BLaER1 treated with 17β-estradiol and CSF1 and Interleukin-3, amounts not matched to agents 10 nM and 100 nM (cell line): ENCODE data around the gene UQCRH.
A peak's percentile ranks its signal among the peaks of the same experiment; 100 is the strongest.

Experiments
- H3K27ac ChIP-seq, 11 experiments: shearing (Covaris generic); formaldehyde crosslinking; 2 replicates each; pipeline ENCODE4 v1.8.1; 2022
- H3K27me3 ChIP-seq, 11 experiments: shearing (Covaris generic); formaldehyde crosslinking; 2 replicates each; pipeline ENCODE4 v1.8.1; 2022
- H3K36me3 ChIP-seq, 11 experiments: shearing (Covaris generic); formaldehyde crosslinking; 2 replicates each; pipeline ENCODE4 v1.8.1; 2022
- H3K4me1 ChIP-seq, 10 experiments: shearing (Covaris generic); formaldehyde crosslinking; 2 replicates each; pipeline ENCODE4 v1.8.1; 2022
- H3K4me2 ChIP-seq, 11 experiments: shearing (Covaris generic); formaldehyde crosslinking; 2 replicates each; pipeline ENCODE4 v1.8.1; 2022
- H3K4me3 ChIP-seq, 10 experiments: shearing (Covaris generic); formaldehyde crosslinking; 2 replicates each; pipeline ENCODE4 v1.8.1; 2022
- H3K9ac ChIP-seq, 11 experiments: shearing (Covaris generic); formaldehyde crosslinking; 2 replicates each; pipeline ENCODE4 v1.8.1; 2022
- H3K9me3 ChIP-seq, 11 experiments: shearing (Covaris generic); formaldehyde crosslinking; replicated peaks in 1 of 11; 2 replicates each; pipeline ENCODE4 v1.8.1; 2022
- H4K20me1 ChIP-seq, 11 experiments: shearing (Covaris generic); formaldehyde crosslinking; 2 replicates each; pipeline ENCODE4 v1.8.1; 2022
- Cebpa-rat ChIP-seq, 11 experiments: shearing (Covaris generic); IDR thresholded peaks; 2 replicates each; pipeline ENCODE4 v1.8.1; 2022

The UQCRH gene

DNA sequence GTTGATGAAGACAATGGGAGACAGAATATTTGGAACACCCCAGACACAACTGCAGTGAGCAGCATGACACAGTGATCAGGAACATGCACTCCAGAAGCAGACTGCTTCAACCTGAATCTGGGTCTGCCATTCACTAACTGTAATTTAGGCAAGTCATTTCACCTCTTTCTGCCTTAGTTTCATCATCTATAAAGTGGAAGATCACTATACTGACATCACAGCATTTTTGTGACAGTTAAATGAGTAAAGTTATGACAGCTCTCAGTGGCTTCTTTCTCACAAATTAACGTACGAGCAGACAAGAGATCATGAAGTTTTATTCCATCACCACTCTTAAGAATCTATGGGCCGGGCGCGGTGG, 14.4 kb upstream of the UQCRH start:
- no peaks in the 10 kb centered on the region for H3K9me3 ChIP-seq
- no peak for TF ChIP-seq Cebpa-rat (IDR thresholded peaks at IDR 0.05)
- peaks cover 0 to 79% (median 36%) of the 10 kb centered on the region in 11 experiments; a peak in 20 of 22 replicates for H4K20me1 ChIP-seq
- peaks cover 56 to 100% (median 90%) of the 10 kb centered on the region in 11 experiments for H3K36me3 ChIP-seq
- peak overlapping the region in 2 of 11 experiments; percentile 22 to 36; a peak in 5 of 22 replicates for H3K27ac ChIP-seq
- peak overlapping the region in 1 of 11 experiments; percentile 43; a peak in 1 of 22 replicates for H3K9ac ChIP-seq
- no peaks in the 10 kb centered on the region for H3K27me3 ChIP-seq
- H3K4me3 ChIP-seq: no peak overlapping the region
- peaks cover 0 to 30% (median 4%) of the 10 kb centered on the region in 10 experiments; a peak in 9 of 20 replicates for H3K4me1 ChIP-seq
- H3K4me2 ChIP-seq: peak overlapping the region in 3 of 11 experiments; percentile 24 to 67 (median 64); a peak in 7 of 22 replicates

DNA sequence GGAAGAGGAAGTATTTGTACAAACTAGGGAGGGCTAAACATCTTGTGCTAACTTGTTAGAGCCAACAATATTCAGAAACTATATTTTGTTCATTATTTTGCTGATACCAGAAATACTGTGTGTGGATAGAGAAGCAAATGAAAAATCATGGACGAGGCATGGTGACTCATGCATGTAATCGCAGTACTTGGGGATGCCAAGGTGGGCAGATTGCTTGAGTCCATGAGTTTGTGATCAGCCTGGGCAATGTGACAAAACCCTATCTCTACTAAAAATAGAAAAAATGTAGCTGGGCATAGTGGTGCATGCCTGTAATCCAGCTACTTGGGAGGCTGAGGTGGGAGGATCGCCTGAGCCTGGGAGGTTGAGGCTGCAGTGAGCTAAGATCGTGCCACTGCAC, 13.5 kb upstream of the UQCRH start:
- Histone ChIP-seq H3K27ac (no peak overlapping the region), H3K27me3 (no peaks in the 10 kb centered on the region), H3K9me3 (no peaks in the 10 kb centered on the region), H3K4me3 (no peak overlapping the region), H3K4me2 (peak overlapping the region in 1 of 11 experiments; percentile 64; a peak in 1 of 22 replicates), H3K9ac (no peak overlapping the region), H3K4me1 (peaks cover 0 to 30% (median 4%) of the 10 kb centered on the region in 10 experiments; a peak in 9 of 20 replicates), H4K20me1 (peaks cover 0 to 79% (median 28%) of the 10 kb centered on the region in 11 experiments; a peak in 20 of 22 replicates), H3K36me3 (peaks cover 55 to 100% (median 90%) of the 10 kb centered on the region in 11 experiments)
- no peak for TF ChIP-seq Cebpa-rat (IDR thresholded peaks at IDR 0.05)

DNA sequence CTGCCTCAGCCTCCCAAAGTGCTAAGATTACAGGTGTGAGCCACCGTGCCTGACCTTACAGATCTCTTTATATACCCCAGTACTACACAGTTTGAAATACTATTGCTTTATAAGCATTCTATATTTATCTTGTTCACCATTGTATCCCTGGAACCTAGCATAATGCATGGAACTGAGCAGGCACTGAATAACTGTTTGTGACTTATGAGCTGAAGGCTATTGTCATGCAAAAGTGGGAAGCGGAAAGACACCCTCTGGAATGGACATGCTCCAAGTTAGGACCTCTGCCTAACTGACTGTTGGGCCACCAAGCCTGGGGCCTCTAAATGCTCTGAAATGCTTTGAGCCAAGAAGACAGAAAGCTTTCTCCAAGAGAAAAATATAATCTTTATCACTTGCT, 8.2 kb upstream of the UQCRH start:
- no peak for TF ChIP-seq Cebpa-rat (IDR thresholded peaks at IDR 0.05)
- no peak overlapping the region for H3K27ac ChIP-seq
- H3K4me1 ChIP-seq: peaks cover 5 to 14% (median 7%) of the 10 kb centered on the region in 10 experiments
- H4K20me1 ChIP-seq: peaks cover 6 to 76% (median 37%) of the 10 kb centered on the region in 11 experiments; a peak in 19 of 22 replicates
- peaks cover 72 to 100% (median 78%) of the 10 kb centered on the region in 11 experiments for H3K36me3 ChIP-seq
- no peak overlapping the region for H3K4me2 ChIP-seq
- no peaks in the 10 kb centered on the region for H3K27me3 ChIP-seq
- H3K9me3 ChIP-seq: no peaks in the 10 kb centered on the region
- no peak overlapping the region for H3K4me3 ChIP-seq
- no peak overlapping the region for H3K9ac ChIP-seq

DNA sequence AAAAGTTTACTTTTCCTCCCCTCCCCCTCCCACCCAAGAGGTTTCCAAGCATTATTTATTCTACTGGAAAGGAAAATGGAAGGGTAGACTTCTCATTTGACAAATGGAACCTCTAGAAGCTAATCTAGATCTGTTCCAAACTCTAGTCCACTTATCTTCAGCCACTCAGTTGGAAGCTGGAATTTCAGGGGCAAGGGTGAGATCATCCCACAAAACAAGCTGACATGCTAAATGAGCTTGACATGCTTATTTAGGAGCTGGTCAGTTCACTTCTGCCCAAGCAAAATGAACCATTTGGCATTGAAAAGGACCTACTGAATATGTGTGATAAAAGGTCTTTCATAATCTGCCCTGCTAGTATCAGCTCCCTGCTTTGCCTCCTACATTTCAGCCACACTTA, 5.1 kb upstream of the UQCRH start:
- TF ChIP-seq Cebpa-rat (IDR thresholded peaks at IDR 0.05): no peak
- peaks cover 48 to 69% (median 55%) of the 10 kb centered on the region in 11 experiments for H3K36me3 ChIP-seq
- H3K9ac ChIP-seq: no peak overlapping the region
- H3K4me1 ChIP-seq: peaks cover 16 to 25% (median 18%) of the 10 kb centered on the region in 10 experiments
- no peak overlapping the region for H3K4me3 ChIP-seq
- no peak overlapping the region for H3K4me2 ChIP-seq
- peaks cover 11 to 81% (median 52%) of the 10 kb centered on the region in 11 experiments; a peak in 19 of 22 replicates for H4K20me1 ChIP-seq
- no peak overlapping the region for H3K27ac ChIP-seq
- no peaks in the 10 kb centered on the region for H3K9me3 ChIP-seq
- H3K27me3 ChIP-seq: no peaks in the 10 kb centered on the region

DNA sequence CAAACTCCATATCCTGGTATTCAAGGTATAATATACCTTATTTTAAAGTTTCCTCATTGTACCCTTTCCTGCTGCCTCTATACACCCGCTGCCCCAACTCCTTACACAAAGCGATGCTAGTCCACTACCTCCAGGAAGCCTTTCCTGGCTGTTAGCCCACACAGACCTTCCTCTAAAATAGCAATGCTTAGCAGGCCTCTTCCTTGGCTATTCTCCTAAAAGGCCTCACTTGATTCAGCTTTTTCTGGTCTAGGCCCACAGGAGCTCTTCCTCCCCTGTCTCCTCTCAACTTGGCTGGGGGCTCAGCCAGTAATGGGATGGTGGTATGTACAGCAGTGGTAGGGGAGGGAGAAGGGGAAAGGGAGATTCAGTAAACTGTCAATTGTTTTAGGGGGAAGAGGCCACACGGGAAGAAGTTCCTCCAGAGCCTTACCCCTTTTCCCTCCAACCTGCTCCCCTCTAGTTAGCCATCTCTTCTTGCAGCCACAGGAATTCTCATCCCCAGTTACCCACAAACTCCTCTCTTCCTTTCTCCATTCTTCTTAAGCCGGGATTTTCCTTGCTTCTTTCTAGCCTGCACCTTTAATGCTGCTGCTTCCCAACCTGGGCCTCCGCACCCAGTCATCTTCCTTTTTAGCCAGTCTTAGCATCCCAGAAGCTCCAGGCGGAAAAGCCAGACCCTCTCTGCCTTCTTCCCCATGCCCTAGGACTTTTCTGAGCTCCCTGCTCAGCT, 2.7 kb upstream of the UQCRH start:
- Histone ChIP-seq H3K4me2 (peak overlapping the region; percentile 90 to 100 (median 97)), H3K27me3 (no peaks in the 10 kb centered on the region), H3K9ac (peak overlapping the region; percentile 97 to 100 (median 99)), H3K9me3 (no peaks in the 10 kb centered on the region), H4K20me1 (peaks cover 27 to 88% (median 63%) of the 10 kb centered on the region in 11 experiments; a peak in 21 of 22 replicates), H3K36me3 (peaks cover 23 to 57% (median 36%) of the 10 kb centered on the region in 11 experiments), H3K27ac (peak overlapping the region; percentile 93 to 100 (median 98)), H3K4me1 (peaks cover 30 to 41% (median 32%) of the 10 kb centered on the region in 10 experiments), H3K4me3 (peak overlapping the region; percentile 78 to 99 (median 92))
- no peak for TF ChIP-seq Cebpa-rat (IDR thresholded peaks at IDR 0.05)

DNA sequence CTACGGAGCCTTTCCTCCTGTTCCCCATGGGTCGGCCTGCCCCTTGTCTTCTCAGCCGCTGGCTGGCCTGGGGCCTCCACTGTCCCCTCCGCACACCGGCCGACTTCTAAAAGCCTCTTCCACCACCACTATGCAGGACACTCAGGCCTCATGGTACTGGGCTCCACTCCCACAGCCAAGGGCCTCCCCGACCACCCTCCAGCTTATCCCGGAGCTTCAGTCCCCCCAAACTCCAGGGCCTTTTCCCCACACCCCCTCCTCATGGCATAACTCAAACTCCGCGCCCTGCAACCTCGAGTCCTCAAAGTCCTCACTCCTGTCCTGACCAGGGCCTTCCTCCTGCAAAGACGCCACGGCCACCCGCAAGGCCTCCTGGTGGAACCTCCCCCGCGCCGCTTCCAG, 2.1 kb upstream of the UQCRH start:
- Histone ChIP-seq H3K4me2 (peak overlapping the region; percentile 90 to 100 (median 97)), H3K36me3 (peaks cover 18 to 57% (median 33%) of the 10 kb centered on the region in 11 experiments), H3K4me1 (peaks cover 35 to 46% (median 38%) of the 10 kb centered on the region in 10 experiments), H3K4me3 (peak overlapping the region; percentile 78 to 99 (median 92)), H3K9ac (peak overlapping the region; percentile 97 to 100 (median 99)), H3K27ac (peak overlapping the region; percentile 93 to 100 (median 98)), H3K27me3 (no peaks in the 10 kb centered on the region), H3K9me3 (no peaks in the 10 kb centered on the region), H4K20me1 (peaks cover 33 to 90% (median 69%) of the 10 kb centered on the region in 11 experiments; a peak in 21 of 22 replicates)
- TF ChIP-seq Cebpa-rat (IDR thresholded peaks at IDR 0.05): no peak

DNA sequence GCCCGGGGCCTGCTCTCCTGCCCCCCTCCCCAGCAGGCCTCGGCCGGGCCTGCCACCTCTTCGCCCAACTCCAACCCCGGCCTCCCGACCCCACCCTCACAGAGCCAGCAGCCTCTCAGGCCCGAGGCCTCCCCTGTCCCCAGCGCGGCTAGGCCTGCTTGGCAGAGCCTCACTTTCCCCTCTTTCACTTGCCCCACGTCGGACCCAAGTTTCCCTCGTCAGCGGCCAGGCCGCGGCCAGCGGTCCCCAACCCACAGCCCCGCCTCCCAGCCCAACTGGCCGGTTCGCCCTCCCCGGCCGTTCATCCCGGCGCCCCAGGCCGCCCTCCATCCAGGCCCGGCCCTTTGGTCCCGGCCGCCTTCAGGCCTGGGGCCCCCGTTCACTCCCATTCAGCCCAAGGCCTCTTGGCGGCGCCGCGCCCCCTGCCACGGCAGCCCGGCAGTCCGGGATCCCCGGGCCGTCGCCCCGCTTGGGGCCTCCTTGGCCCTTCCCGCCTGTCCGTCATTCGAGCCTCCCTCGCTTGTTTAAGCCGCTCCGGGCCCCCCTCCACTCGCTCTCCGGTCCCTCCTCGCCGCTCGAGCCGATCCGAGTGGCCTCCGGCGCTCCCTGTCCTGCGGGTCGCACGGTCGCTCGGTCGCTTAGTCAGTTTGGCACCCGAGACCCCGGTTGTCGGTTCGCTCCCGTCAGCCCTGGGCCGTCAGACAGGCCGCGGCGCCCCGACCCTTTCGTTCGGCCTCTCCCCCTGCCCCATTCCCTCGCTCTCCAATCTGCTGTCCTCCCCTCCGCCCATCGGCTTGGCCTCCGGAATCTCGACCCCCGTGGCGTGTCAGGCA, 1.5 kb upstream of the UQCRH start:
- Histone ChIP-seq H3K9ac (peak overlapping the region; percentile 97 to 100 (median 99)), H3K4me3 (peak overlapping the region; percentile 78 to 99 (median 92)), H3K9me3 (no peaks in the 10 kb centered on the region), H3K4me1 (peaks cover 42 to 53% (median 44%) of the 10 kb centered on the region in 10 experiments), H3K4me2 (peak overlapping the region; percentile 90 to 100 (median 97)), H4K20me1 (peaks cover 39 to 90% (median 72%) of the 10 kb centered on the region in 11 experiments; a peak in 21 of 22 replicates), H3K36me3 (peaks cover 16 to 57% (median 32%) of the 10 kb centered on the region in 11 experiments), H3K27me3 (no peaks in the 10 kb centered on the region), H3K27ac (peak overlapping the region; percentile 93 to 100 (median 98))
- no peak for TF ChIP-seq Cebpa-rat (IDR thresholded peaks at IDR 0.05)

DNA sequence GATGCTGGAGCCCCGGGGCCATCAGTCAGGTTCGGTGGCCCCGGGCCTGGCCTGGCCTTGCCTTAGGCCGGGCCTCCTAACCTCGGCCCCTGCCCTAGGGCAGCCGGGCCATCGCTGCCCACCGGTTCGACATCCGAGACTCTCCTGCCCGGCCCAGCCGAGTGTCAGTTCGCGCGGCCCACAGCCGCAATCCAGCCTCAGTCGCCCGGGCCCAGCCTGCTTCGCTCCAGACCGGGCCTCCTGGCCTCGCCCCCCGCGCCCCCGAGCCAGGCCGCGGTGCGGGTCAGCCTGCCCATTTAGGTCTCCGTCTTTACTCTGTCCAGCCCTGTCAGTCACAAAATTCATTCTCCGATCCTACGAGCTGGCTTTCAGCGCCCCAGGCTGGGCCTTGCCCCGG, 859 bp upstream of the UQCRH start:
- H3K4me2 ChIP-seq: peak overlapping the region; percentile 90 to 100 (median 97)
- H3K4me1 ChIP-seq: peaks cover 48 to 59% (median 50%) of the 10 kb centered on the region in 10 experiments
- H3K4me3 ChIP-seq: peak overlapping the region; percentile 78 to 99 (median 92)
- H3K9ac ChIP-seq: peak overlapping the region; percentile 97 to 100 (median 99)
- peaks cover 45 to 90% (median 73%) of the 10 kb centered on the region in 11 experiments; a peak in 21 of 22 replicates for H4K20me1 ChIP-seq
- peak overlapping the region; percentile 93 to 100 (median 98) for H3K27ac ChIP-seq
- TF ChIP-seq Cebpa-rat (IDR thresholded peaks at IDR 0.05): no peak
- no peaks in the 10 kb centered on the region for H3K9me3 ChIP-seq
- no peaks in the 10 kb centered on the region for H3K27me3 ChIP-seq
- peaks cover 11 to 57% (median 30%) of the 10 kb centered on the region in 11 experiments for H3K36me3 ChIP-seq
